Measurements from ENCODE around the gene ABCD1. TPM values are rescaled to one million over a fixed set of nuclear protein-coding genes. Genes with fewer than 3 reads are reported as not detected.
"Not testable (repeated sequence)": the region's sequence is repeated elsewhere in the genome, so short reads cannot be mapped to it uniquely, and the experiment has no call there.

ABCD1 gene
- polyA plus RNA-seq, 1 experiment: 9.2 TPM

- POLR2A ChIA-PET: no interaction called here
- no peak for DNase-seq (ENCODE audit: low read depth)
- TF ChIP-seq, protein P1, sequence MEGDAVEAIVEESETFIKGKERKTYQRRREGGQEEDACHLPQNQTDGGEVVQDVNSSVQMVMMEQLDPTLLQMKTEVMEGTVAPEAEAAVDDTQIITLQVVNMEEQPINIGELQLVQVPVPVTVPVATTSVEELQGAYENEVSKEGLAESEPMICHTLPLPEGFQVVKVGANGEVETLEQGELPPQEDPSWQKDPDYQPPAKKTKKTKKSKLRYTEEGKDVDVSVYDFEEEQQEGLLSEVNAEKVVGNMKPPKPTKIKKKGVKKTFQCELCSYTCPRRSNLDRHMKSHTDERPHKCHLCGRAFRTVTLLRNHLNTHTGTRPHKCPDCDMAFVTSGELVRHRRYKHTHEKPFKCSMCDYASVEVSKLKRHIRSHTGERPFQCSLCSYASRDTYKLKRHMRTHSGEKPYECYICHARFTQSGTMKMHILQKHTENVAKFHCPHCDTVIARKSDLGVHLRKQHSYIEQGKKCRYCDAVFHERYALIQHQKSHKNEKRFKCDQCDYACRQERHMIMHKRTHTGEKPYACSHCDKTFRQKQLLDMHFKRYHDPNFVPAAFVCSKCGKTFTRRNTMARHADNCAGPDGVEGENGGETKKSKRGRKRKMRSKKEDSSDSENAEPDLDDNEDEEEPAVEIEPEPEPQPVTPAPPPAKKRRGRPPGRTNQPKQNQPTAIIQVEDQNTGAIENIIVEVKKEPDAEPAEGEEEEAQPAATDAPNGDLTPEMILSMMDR (IDR thresholded peaks at IDR 0.05; ENCODE audit: insufficient read depth, low read depth, low read length): no peak
- CTCF ChIA-PET: no interaction called here
- Histone ChIP-seq H3K27me3 (ENCODE audit: control insufficient read depth, insufficient read depth, low read length) (no peaks in the 10 kb centered on the region), H3K36me3 (ENCODE audit: control insufficient read depth, insufficient read depth, low read length) (no peaks in the 10 kb centered on the region), H3K4me3 (ENCODE audit: low read depth, low read length) (no peak overlapping the region)
Measured at GRCh38 chrX:153746359-153746758, 21.7 kb downstream of the ABCD1 start.

- CTCF ChIA-PET; POLR2A ChIA-PET; H3K36me3 ChIP-seq (ENCODE audit: control insufficient read depth, insufficient read depth, low read length); H3K27me3 ChIP-seq (ENCODE audit: control insufficient read depth, insufficient read depth, low read length); DNase-seq (ENCODE audit: low read depth); H3K4me3 ChIP-seq (ENCODE audit: low read depth, low read length): not testable (repeated sequence)
Measured at GRCh38 chrX:153746991-153747390, 22.3 kb downstream of the ABCD1 start.

GRCh38 chrX:153749017-153749416 lies 24.4 kb downstream of the ABCD1 start:
- CTCF ChIA-PET; H3K4me3 ChIP-seq (ENCODE audit: low read depth, low read length); H3K36me3 ChIP-seq (ENCODE audit: control insufficient read depth, insufficient read depth, low read length); DNase-seq (ENCODE audit: low read depth); H3K27me3 ChIP-seq (ENCODE audit: control insufficient read depth, insufficient read depth, low read length); POLR2A ChIA-PET: not testable (repeated sequence)

GRCh38 chrX:153750127-153750774 lies 25.6 kb downstream of the ABCD1 start:
- ChIA-PET CTCF (no interaction called here), POLR2A (no interaction called here)
- Histone ChIP-seq H3K27me3 (ENCODE audit: control insufficient read depth, insufficient read depth, low read length) (no peaks in the 10 kb centered on the region), H3K36me3 (ENCODE audit: control insufficient read depth, insufficient read depth, low read length) (no peaks in the 10 kb centered on the region), H3K4me3 (ENCODE audit: low read depth, low read length) (no peak overlapping the region)
- TF ChIP-seq, protein P1 (IDR thresholded peaks at IDR 0.05; ENCODE audit: insufficient read depth, low read depth, low read length): no peak
- no peak for DNase-seq (ENCODE audit: low read depth)

- ChIA-PET POLR2A (no interaction called here), CTCF (no interaction called here)
- DNase-seq (ENCODE audit: low read depth): no peak
- TF ChIP-seq, protein P1 (IDR thresholded peaks at IDR 0.05; ENCODE audit: insufficient read depth, low read depth, low read length): no peak
- H3K4me3 ChIP-seq (ENCODE audit: low read depth, low read length): no peak overlapping the region
- no peaks in the 10 kb centered on the region for H3K27me3 ChIP-seq (ENCODE audit: control insufficient read depth, insufficient read depth, low read length)
- H3K36me3 ChIP-seq (ENCODE audit: control insufficient read depth, insufficient read depth, low read length): no peaks in the 10 kb centered on the region
Measured at GRCh38 chrX:153755136-153755535, 30.5 kb downstream of the ABCD1 start.

- POLR2A ChIA-PET: no interaction called here
- no peak for DNase-seq (ENCODE audit: low read depth)
Measured at GRCh38 chrX:153761863-153762262, 37.2 kb downstream of the ABCD1 start.

More at GRCh38 chrX:153761863-153762262, 37.2 kb downstream of the ABCD1 start:
- CTCF ChIA-PET: interaction anchor here (1.9 to 3.3 kb wide), 2 partner anchors 183 to 186 kb away, joined by 9 to 19 read pairs; partner anchors contain the start of gene RENBP
- TF ChIP-seq, protein P1 (IDR thresholded peaks at IDR 0.05; ENCODE audit: insufficient read depth, low read depth, low read length): no peak
- Histone ChIP-seq H3K27me3 (ENCODE audit: control insufficient read depth, insufficient read depth, low read length) (no peaks in the 10 kb centered on the region), H3K36me3 (ENCODE audit: control insufficient read depth, insufficient read depth, low read length) (no peaks in the 10 kb centered on the region), H3K4me3 (ENCODE audit: low read depth, low read length) (no peak overlapping the region)
